ENCODE measurements around the gene MKLN1.

The MKLN1 gene

GRCh38 chr7:131471250-131472004 is 143.8 kb downstream of the MKLN1 start:
- no peak for DNase-seq

GRCh38 chr7:131476740-131477139 is 149.1 kb downstream of the MKLN1 start:
- DNase-seq, result no peak

GRCh38 chr7:131480384-131481315 is 153.0 kb downstream of the MKLN1 start:
- no peak for DNase-seq

- DNase-seq, result no peak
These were observed 155.1 kb downstream of the MKLN1 start for GRCh38 chr7:131482800-131483199.

GRCh38 chr7:131483586-131483985 is 155.9 kb downstream of the MKLN1 start:
- no peak for DNase-seq

- no peak for DNase-seq
These were observed 158.7 kb downstream of the MKLN1 start for GRCh38 chr7:131486346-131486745.

GRCh38 chr7:131487217-131487616 is 159.5 kb downstream of the MKLN1 start:
- no peak for DNase-seq

GRCh38 chr7:131488361-131488760 is 160.7 kb downstream of the MKLN1 start:
- DNase-seq, result no peak

- DNase-seq, result no peak
These were observed 161.5 kb downstream of the MKLN1 start for GRCh38 chr7:131489196-131489595.

GRCh38 chr7:131489881-131490280 is 162.2 kb downstream of the MKLN1 start:
- no peak for DNase-seq

- DNase-seq, result no peak
These were observed 165.4 kb downstream of the MKLN1 start for GRCh38 chr7:131493081-131493480.

GRCh38 chr7:131493581-131493980 is 165.9 kb downstream of the MKLN1 start:
- no peak for DNase-seq

GRCh38 chr7:131494182-131494581 is 166.5 kb downstream of the MKLN1 start:
- no peak for DNase-seq

- DNase-seq, result no peak
These were observed 168.2 kb downstream of the MKLN1 start for GRCh38 chr7:131495669-131496498.

- no peak for DNase-seq
These were observed 169.8 kb downstream of the MKLN1 start for GRCh38 chr7:131497454-131497853.

GRCh38 chr7:131498237-131498885 is 170.7 kb downstream of the MKLN1 start:
- no peak for DNase-seq

- DNase-seq, result no peak
These were observed 172.1 kb downstream of the MKLN1 start for GRCh38 chr7:131499801-131500200.

- no peak for DNase-seq
These were observed 172.7 kb downstream of the MKLN1 start for GRCh38 chr7:131500357-131500756.

GRCh38 chr7:131501422-131501821 is 173.7 kb downstream of the MKLN1 start:
- no peak for DNase-seq

GRCh38 chr7:131501930-131502685 is 174.4 kb downstream of the MKLN1 start:
- DNase-seq, result no peak

- no peak for DNase-seq
These were observed 175.3 kb downstream of the MKLN1 start for GRCh38 chr7:131502810-131503508.
